HG03108 (cell line): Measurements from ENCODE around the gene SETD3.
"Not testable (repeated sequence)": the region's sequence is repeated elsewhere in the genome, so short reads cannot be mapped to it uniquely, and the experiment has no call there.

ENCODE experiments used
- ATAC-seq: cut with Tn5 transposase; IDR thresholded peaks from one replicate; pipeline ENCODE4 v1.9.1; 2021; ENCODE audit warnings: moderate library complexity; ENCODE audit not compliant: unreplicated experiment

Gene SETD3

GRCh38 chr14:99363616-99364290 is 116.9 kb downstream of the SETD3 start:
- no peak for ATAC-seq

- no peak for ATAC-seq
Measured at GRCh38 chr14:99363051-99363450, 117.6 kb downstream of the SETD3 start.

GRCh38 chr14:99361596-99362215 is 119.0 kb downstream of the SETD3 start:
- no peak for ATAC-seq

- no peak for ATAC-seq
Measured at GRCh38 chr14:99360774-99361595, 119.7 kb downstream of the SETD3 start.

GRCh38 chr14:99359906-99360305 is 120.8 kb downstream of the SETD3 start:
- no peak for ATAC-seq

- no peak for ATAC-seq
Measured at GRCh38 chr14:99357916-99358390, 122.7 kb downstream of the SETD3 start.

- ATAC-seq: no peak
Measured at GRCh38 chr14:99357151-99357915, 123.3 kb downstream of the SETD3 start.

- no peak for ATAC-seq
Measured at GRCh38 chr14:99356031-99356608, 124.5 kb downstream of the SETD3 start.

- no peak for ATAC-seq
Measured at GRCh38 chr14:99354166-99354875, 126.3 kb downstream of the SETD3 start.

GRCh38 chr14:99352688-99353280 is 127.9 kb downstream of the SETD3 start:
- no peak for ATAC-seq

GRCh38 chr14:99351166-99352007 is 129.3 kb downstream of the SETD3 start:
- ATAC-seq: no peak

GRCh38 chr14:99350751-99351150 is 129.9 kb downstream of the SETD3 start:
- no peak for ATAC-seq

- no peak for ATAC-seq
Measured at GRCh38 chr14:99349721-99350495, 130.8 kb downstream of the SETD3 start.

- ATAC-seq: no peak
Measured at GRCh38 chr14:99348816-99349614, 131.6 kb downstream of the SETD3 start.

- not testable (repeated sequence) for ATAC-seq
Measured at GRCh38 chr14:99348231-99348630, 132.4 kb downstream of the SETD3 start.
